Activated T-helper 2 cell treated with anti-CD3 and anti-CD28 coated beads, Interferon-gamma antibody, Interleukin-2, Interleukin-4, amounts not matched to agents 10 μg/mL and 5 μg/mL and 100 μg/mL, durations not matched to agents 14 hours and 24 hours and 36 hours (primary cell): ENCODE results near the gene BPIFA2. TPM values are rescaled to one million over a fixed set of nuclear protein-coding genes. Genes with fewer than 3 reads are reported as not detected.
"Not testable (repeated sequence)": the region's sequence is repeated elsewhere in the genome, so short reads cannot be mapped to it uniquely, and the experiment has no call there.

Experiments used
- DNase-seq: peaks from one replicate; pipeline ENCODE4 v3.0.0; 2021; ENCODE audit warnings: low spot score
- H3K27ac Mint-ChIP-seq: one replicate; pipeline ENCODE4 v1.8.0; 2021; ENCODE audit warnings: mixed read lengths
- H3K27me3 Mint-ChIP-seq: one replicate; pipeline ENCODE4 v1.8.0; 2021; ENCODE audit warnings: low read depth, mixed read lengths
- H3K36me3 Mint-ChIP-seq: one replicate; pipeline ENCODE4 v1.8.0; 2021; ENCODE audit warnings: low read depth, mixed read lengths
- H3K4me1 Mint-ChIP-seq: one replicate; pipeline ENCODE4 v1.8.0; 2021; ENCODE audit warnings: low read depth, mixed read lengths
- H3K4me3 Mint-ChIP-seq: one replicate; pipeline ENCODE4 v1.8.0; 2021; ENCODE audit warnings: low read depth, mild to moderate bottlenecking, moderate library complexity, mixed read lengths
- H3K9me3 Mint-ChIP-seq: one replicate; pipeline ENCODE4 v1.8.0; 2021; ENCODE audit warnings: mixed read lengths
- intact Hi-C: fragments of 100-400 bp; cut with micrococcal nuclease; formaldehyde crosslinking; loops from one replicate; pipeline ENCODE4 v1.15.1; 2023
- total RNA-seq: library from RNA; stranded (reverse); gene quantifications from 2 replicates; pipeline ENCODE4 v1.2.3, GENCODE V29; 2022

Gene BPIFA2, protein sequence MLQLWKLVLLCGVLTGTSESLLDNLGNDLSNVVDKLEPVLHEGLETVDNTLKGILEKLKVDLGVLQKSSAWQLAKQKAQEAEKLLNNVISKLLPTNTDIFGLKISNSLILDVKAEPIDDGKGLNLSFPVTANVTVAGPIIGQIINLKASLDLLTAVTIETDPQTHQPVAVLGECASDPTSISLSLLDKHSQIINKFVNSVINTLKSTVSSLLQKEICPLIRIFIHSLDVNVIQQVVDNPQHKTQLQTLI
- total RNA-seq = not detected in 2 replicates

DNA sequence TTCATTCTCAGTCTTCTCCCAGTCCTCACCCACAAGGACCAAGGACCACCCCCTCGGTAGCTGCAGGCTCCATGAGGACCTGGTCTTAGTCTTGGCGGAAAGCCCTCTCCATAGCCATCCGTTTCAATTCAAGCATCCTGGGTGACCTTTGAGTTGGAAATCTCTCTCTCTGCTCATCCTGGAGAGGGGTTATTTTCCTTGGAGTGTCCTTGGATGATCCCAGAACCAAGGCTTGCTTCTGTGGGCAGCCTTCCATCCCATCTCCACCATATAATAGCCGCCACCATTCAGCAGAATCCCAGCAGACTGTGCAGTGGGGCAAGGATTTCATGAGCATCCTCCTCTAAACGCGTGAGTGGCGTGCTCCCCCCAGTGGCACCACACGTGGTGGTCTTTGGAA, at the start of gene BPIFA2:
BPIFA2 (plus strand) TSS at position 301 of the 400 bp plus-strand sequence. CDS start 987 bp downstream, outside the sequence.
- Mint-ChIP-seq H3K9me3 (peaks cover 21% of the 10 kb centered on the region), H3K27ac (no peak within 1 kb of the TSS), H3K27me3 (no peaks in the 10 kb centered on the region), H3K4me3 (no peak within 1 kb of the TSS), H3K36me3 (no peaks in the 10 kb centered on the region), H3K4me1 (no peaks in the 10 kb centered on the region)
- intact Hi-C loops = no loop called here
- no peak for DNase-seq

GRCh38 chr20:33119725-33120720, 47.9 kb upstream of the BPIFA2 start:
- no peak overlapping the region for H3K27ac Mint-ChIP-seq
- intact Hi-C loops = no loop called here
- no peak for DNase-seq
- H3K9me3 Mint-ChIP-seq = peaks cover 13% of the 10 kb centered on the region
- H3K36me3 Mint-ChIP-seq = no peaks in the 10 kb centered on the region
- H3K4me3 Mint-ChIP-seq = no peak overlapping the region
- peaks cover 14% of the 10 kb centered on the region for H3K4me1 Mint-ChIP-seq
- H3K27me3 Mint-ChIP-seq = peaks cover 4% of the 10 kb centered on the region

GRCh38 chr20:33120934-33121333, 47.0 kb upstream of the BPIFA2 start:
- Mint-ChIP-seq H3K27me3 (peaks cover 4% of the 10 kb centered on the region), H3K4me3 (no peak overlapping the region), H3K27ac (no peak overlapping the region), H3K4me1 (peaks cover 14% of the 10 kb centered on the region), H3K36me3 (no peaks in the 10 kb centered on the region), H3K9me3 (peaks cover 13% of the 10 kb centered on the region)
- DNase-seq = no peak
- intact Hi-C loops = no loop called here

- Mint-ChIP-seq H3K9me3 (peaks cover 13% of the 10 kb centered on the region), H3K4me1 (peaks cover 14% of the 10 kb centered on the region)
- H3K27ac Mint-ChIP-seq, DNase-seq, intact Hi-C loops, H3K4me3 Mint-ChIP-seq, H3K36me3 Mint-ChIP-seq, H3K27me3 Mint-ChIP-seq: not testable (repeated sequence)
Measured at GRCh38 chr20:33122297-33122696, 45.7 kb upstream of the BPIFA2 start.

DNA sequence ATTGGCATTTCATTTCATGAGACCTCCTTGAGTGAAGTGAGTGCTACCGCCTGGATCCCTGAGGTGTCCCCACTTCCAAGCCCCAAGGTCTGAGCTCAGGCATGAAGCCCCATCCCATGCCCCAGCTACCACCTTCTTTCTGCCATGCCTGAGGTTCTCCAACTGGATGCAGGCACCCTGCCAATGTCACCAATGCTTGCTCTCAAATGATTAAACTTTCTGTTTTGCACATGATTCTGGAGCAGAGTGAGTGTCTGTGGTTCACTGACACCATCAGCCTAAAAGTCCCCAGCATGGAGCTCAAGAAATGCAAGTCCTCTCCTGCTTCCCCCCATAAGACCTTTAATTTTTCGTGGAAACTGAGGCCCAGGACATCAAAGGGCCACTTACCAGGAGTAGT, 43.7 kb upstream of the BPIFA2 start:
- DNase-seq = no peak
- Mint-ChIP-seq H3K4me3 (no peak overlapping the region), H3K9me3 (peaks cover 13% of the 10 kb centered on the region), H3K36me3 (no peaks in the 10 kb centered on the region), H3K4me1 (peaks cover 12% of the 10 kb centered on the region), H3K27me3 (peaks cover 10% of the 10 kb centered on the region), H3K27ac (no peak overlapping the region)
- intact Hi-C loops = no loop called here

DNA sequence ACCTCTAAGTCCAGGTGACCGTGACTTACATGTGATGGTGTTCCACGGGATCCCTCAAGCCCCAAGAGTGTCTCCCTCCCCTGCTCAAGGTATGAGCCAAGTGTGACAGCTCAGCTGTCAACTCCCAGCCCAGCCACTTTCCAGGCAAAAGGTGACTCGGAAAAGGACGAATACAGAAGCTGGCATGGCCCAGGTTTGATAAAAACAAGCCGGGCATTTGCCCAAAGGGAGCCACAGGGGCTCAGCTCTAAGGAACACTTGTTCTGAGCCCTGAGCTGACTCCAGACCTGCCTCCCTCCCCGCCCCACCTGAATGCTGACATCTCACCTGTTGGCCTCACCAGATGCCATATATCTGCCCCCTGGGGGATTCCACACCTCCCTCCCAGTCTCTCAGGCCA, 43.0 kb upstream of the BPIFA2 start:
- peaks cover 15% of the 10 kb centered on the region for H3K27me3 Mint-ChIP-seq
- intact Hi-C loops = no loop called here
- no peak overlapping the region for H3K4me3 Mint-ChIP-seq
- H3K4me1 Mint-ChIP-seq = peaks cover 6% of the 10 kb centered on the region
- H3K9me3 Mint-ChIP-seq = peaks cover 13% of the 10 kb centered on the region
- H3K36me3 Mint-ChIP-seq = no peaks in the 10 kb centered on the region
- no peak overlapping the region for H3K27ac Mint-ChIP-seq
- DNase-seq = no peak

DNA sequence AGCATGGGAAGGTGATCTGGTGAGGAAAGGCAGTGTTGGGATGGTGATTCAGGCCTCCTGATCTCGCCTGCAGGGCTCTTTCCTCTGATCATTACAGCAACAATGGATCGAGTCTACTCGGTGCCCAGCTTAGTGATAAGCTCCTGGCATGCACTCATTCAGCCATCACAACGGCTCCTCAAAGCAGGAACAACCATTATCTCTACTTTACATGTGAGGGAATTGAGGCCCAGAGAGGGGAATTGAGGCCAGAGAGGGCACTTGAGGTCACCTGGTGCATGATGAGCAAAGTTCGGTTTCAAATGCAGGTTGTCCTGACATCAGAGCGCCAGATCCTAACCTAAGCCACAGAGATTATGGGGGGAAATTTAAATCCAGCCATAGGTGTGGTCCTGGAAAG, 42.0 kb upstream of the BPIFA2 start:
- DNase-seq = no peak
- no peaks in the 10 kb centered on the region for H3K4me1 Mint-ChIP-seq

GRCh38 chr20:33127422-33128097, 40.4 kb upstream of the BPIFA2 start:
- Mint-ChIP-seq H3K36me3 (no peaks in the 10 kb centered on the region), H3K27ac (no peak overlapping the region), H3K4me1 (no peaks in the 10 kb centered on the region), H3K4me3 (no peak overlapping the region), H3K9me3 (no peaks in the 10 kb centered on the region), H3K27me3 (peaks cover 13% of the 10 kb centered on the region)
- no peak for DNase-seq
- intact Hi-C loops = no loop called here

More for the DNA sequence above, 42.0 kb upstream of the BPIFA2 start:
- Mint-ChIP-seq H3K27me3 (peaks cover 15% of the 10 kb centered on the region), H3K9me3 (peaks cover 8% of the 10 kb centered on the region), H3K4me3 (no peak overlapping the region), H3K27ac (no peak overlapping the region), H3K36me3 (no peaks in the 10 kb centered on the region)
- intact Hi-C loops = no loop called here

DNA sequence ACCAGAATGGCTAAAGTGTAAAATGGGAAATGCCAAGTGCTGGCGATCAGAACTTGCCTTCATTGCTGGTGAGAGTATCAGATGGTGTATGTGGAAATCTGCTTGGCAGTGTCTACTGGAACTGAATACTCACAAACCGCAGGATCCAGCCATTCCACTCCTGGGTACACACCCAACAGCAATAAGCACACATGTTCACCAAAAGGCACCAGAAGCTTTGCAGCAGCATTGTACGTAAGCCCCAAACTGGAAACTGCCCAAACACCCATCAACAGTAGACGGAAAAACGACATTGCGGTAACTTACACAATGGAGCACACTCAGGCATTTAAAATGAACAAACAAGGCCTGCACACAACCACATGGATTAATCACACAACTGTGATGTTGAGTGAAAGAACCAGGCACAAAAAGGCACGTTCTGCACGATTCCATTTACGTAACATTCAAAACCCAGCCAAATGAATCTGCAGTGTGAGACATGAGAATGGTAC, 37.3 kb upstream of the BPIFA2 start:
- Mint-ChIP-seq H3K27me3 (peaks cover 11% of the 10 kb centered on the region), H3K27ac (no peak overlapping the region), H3K4me3 (no peak overlapping the region), H3K9me3 (no peaks in the 10 kb centered on the region), H3K4me1 (no peaks in the 10 kb centered on the region), H3K36me3 (no peaks in the 10 kb centered on the region)
- intact Hi-C loops = no loop called here
- no peak for DNase-seq

DNA sequence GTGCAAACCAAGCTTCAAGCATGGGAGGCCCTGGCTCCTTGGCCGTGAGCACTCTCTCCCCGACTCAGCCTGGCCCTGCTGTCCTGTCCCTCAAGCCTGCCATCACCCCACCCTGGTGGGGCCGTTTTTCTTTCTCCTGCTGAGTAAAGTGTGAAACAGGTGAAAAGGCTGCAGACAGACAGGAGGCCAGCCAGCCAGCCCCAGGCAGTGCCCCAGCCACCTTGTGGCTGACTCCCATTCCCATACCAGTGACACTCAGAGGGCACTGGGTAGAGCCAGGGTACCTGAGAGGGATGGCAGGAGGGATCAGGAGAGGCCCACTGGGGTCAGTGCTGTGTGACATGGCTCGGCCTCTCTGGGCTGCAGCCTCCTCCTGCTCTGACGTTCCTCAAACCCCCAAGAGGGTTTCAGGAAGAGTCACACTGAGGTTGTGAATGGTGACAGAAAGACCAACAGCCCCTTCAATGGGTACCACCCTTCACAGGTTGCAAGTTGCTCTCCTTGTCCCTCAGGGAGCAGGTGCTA, 35.9 kb upstream of the BPIFA2 start:
- no peaks in the 10 kb centered on the region for H3K9me3 Mint-ChIP-seq
- DNase-seq = no peak
- H3K4me1 Mint-ChIP-seq = no peaks in the 10 kb centered on the region
- H3K4me3 Mint-ChIP-seq = no peak overlapping the region
- H3K27me3 Mint-ChIP-seq = peaks cover 8% of the 10 kb centered on the region
- intact Hi-C loops = no loop called here
- H3K27ac Mint-ChIP-seq = no peak overlapping the region
- no peaks in the 10 kb centered on the region for H3K36me3 Mint-ChIP-seq

GRCh38 chr20:33132513-33133372, 35.2 kb upstream of the BPIFA2 start:
- H3K36me3 Mint-ChIP-seq = no peaks in the 10 kb centered on the region
- DNase-seq = no peak
- no peaks in the 10 kb centered on the region for H3K9me3 Mint-ChIP-seq
- H3K27me3 Mint-ChIP-seq = peaks cover 8% of the 10 kb centered on the region
- intact Hi-C loops = no loop called here
- no peaks in the 10 kb centered on the region for H3K4me1 Mint-ChIP-seq
- H3K27ac Mint-ChIP-seq = no peak overlapping the region
- no peak overlapping the region for H3K4me3 Mint-ChIP-seq
